Left renal cortex interstitium (tissue), 4 donors: Measurements from ENCODE around the gene CCDC39. TPM values are rescaled to one million over a fixed set of nuclear protein-coding genes. Genes with fewer than 3 reads are reported as not detected.
A peak's percentile ranks its signal among the peaks of the same experiment; 100 is the strongest.
"Not testable (repeated sequence)": the region's sequence is repeated elsewhere in the genome, so short reads cannot be mapped to it uniquely, and the experiment has no call there.

ENCODE experiments used
- DNase-seq, 4 donors: peaks; one replicate each; pipeline ENCODE4 v3.0.0-alpha.2; 2013; ENCODE audit warnings: low read depth in 4 of 4, low spot score in 2 of 4, missing footprints in 1 of 4
- polyA plus RNA-seq, 4 donors: library from polyadenylated mRNA; unstranded; fragments of 120-200 nt; gene quantifications; one replicate each; pipeline ENCODE4 v1.2.1, GENCODE V29; 2013; ENCODE audit not compliant: insufficient read length in 4 of 4

CCDC39 gene
- polyA plus RNA-seq, 4 donors = 3.4 to 9.2 (median 5.1) TPM

DNA sequence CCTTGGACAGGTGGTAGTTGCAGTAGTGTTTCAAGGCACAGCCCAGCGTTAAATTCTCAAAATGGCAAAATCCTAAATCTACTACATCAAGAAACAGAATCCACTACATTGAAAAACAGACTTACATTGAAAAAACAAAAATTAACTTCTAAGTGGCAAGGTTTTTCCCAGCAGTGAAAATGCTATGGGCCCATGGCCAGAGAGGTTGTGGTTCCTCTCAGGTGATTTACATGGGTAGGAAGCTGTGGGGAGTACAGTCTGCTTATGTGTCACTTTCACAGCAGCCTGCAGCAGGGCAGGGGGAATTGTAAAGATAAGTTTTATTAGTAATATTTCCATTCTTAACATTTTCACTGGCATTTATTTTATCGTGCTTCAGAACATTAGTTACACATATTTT is 52.4 kb downstream of the CCDC39 start:
- DNase-seq = no peak

DNA sequence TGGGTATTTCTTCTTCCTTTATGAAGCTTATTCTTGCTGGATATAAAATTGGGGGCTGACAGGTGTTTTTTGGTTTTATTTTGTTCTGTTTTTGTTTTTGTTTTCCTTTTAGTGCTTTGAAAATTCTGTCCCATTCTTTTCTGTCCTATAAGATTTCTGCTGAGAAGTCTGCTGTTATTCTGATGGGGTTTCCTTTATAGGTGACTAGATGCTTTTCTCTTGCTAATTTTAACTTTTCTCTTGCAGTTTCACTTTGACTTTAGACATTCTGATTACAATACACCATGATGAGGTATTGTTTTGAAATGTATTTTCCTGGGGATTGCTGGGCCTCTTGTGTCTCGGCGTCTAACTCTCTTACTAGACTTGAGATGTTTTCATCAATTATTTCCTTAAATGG is 54.6 kb downstream of the CCDC39 start:
- DNase-seq = no peak

DNA sequence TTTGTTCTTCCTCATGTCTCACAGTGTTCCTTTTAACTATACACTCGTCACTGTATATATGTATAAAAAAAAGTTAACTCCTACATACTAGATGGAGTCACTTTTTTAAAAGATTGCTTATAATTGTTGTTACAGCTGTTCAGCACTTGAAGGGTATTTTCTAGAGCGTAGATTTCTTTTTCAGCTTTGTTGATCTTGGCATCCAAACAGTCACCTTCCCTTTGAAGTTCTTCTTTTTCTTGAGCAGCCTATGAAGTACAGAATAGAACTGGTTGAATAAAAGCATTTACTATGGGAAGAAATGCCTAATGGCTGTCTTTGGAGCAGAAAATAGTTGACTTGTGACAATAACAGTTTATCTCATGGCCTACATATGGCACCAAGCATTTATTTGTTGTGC is 59.6 kb downstream of the CCDC39 start:
- DNase-seq = no peak

- DNase-seq = not testable (repeated sequence)
Observed at GRCh38 chr3:180618563-180618962, 60.7 kb downstream of the CCDC39 start.

GRCh38 chr3:180617049-180617448 is 62.2 kb downstream of the CCDC39 start:
- no peak for DNase-seq

DNA sequence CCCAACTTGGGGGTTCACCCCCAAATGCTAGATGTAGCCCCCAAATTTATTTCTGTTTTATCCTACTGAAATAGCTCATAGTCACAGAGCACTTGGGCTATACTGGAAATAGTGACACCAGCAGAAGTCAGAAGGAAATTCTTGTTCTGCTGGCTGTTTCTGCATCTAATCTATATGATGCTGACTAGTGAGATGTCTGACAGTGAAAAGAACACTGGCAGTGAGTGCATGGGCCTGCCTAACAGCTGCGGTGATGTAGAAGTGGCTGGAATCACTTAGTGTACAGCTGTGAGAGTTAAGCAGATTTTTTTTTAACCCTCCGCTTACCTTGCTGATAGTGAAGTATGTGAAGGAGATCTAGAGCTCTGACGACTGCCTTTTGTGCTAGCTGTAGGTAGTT is 63.3 kb downstream of the CCDC39 start:
- DNase-seq = no peak

GRCh38 chr3:180612364-180612763 is 66.9 kb downstream of the CCDC39 start:
- no peak for DNase-seq

DNA sequence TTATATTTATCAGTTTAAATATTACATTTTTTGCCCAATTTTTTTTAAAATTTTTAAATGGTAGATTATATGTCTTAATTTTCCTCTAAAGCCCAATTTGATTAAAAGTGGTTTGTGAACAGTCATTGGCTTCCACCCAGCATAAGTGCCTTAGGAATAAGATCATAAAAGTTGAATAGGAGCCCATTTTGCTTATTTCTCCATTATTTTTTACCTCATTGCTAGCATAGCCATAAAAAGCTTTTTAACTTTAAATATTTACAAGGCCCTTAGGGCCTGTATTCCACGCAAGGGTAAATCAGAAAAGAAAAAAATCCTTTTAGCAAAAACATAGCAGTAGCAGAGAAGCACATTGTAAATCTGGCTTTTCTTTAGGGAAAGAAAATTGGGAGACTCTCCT is 68.3 kb downstream of the CCDC39 start:
- no peak for DNase-seq

- peak; percentile 69 to 82 (median 76) for DNase-seq
Observed at GRCh38 chr3:180601688-180602666, 77.3 kb downstream of the CCDC39 start, which contains the start of gene TTC14. TTC14 (plus strand) TSS chr3:180602163; CDS start chr3:180602262, 99 bp downstream.

DNA sequence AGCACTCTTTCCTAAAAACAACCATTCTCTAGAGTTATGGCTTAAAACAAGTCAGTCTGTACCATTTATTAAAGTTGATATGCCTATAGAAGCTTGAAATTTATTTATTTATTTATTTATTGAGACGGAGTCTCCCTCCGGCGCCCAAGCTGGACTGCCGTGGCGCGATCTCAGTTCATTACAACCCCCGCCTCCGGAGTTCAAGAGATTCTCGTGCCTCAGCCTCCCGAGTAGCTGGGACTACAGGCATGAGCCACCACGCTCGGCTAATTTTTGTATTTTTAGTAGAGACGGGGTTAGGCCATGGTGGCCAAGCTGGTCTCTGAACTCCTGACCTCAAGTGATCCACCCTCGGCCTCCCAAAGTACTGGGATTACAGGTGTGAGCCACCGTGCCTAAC is 78.8 kb downstream of the CCDC39 start:
- DNase-seq = no peak

DNA sequence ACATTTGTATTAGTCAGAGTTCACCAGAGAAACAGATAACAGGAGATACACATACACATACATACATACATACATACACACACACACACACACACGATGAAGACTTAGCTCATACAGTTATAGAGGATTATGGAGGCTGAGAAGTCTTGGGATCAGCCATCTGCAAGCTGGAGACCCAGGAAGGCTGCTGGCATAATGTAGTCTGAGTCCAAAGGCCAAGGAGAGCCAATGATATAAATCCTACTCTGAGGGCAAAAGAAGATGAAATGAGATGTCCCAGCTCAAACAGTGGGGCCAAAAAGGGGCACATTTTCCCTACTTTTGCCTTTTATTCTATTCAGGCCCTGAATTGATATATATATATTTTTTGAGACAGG is 83.7 kb downstream of the CCDC39 start:
- no peak for DNase-seq

GRCh38 chr3:180594631-180595558 is 84.4 kb downstream of the CCDC39 start:
- DNase-seq = no peak

DNA sequence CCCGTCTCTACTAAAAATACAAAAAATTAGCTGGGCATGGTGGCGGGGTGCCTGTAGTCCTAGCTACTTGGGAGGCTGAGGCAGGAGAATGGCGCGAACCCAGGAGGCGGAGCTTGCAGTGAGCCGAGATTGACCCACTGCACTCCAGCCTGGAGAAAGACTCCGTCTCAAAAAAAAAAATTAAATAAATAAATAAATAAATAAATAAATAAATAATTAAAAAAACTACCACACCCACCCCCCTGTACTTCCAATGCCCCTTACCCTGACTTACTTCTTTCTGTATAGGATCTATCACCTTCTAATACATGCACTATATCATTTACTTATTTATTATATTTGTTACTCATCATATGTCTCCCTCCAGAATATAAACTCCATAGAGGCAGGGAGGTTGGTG is 85.7 kb downstream of the CCDC39 start:
- not testable (repeated sequence) for DNase-seq

GRCh38 chr3:180590396-180590795 is 88.9 kb downstream of the CCDC39 start:
- no peak for DNase-seq

- DNase-seq = no peak
Observed at GRCh38 chr3:180580934-180581333, 98.4 kb downstream of the CCDC39 start.

DNA sequence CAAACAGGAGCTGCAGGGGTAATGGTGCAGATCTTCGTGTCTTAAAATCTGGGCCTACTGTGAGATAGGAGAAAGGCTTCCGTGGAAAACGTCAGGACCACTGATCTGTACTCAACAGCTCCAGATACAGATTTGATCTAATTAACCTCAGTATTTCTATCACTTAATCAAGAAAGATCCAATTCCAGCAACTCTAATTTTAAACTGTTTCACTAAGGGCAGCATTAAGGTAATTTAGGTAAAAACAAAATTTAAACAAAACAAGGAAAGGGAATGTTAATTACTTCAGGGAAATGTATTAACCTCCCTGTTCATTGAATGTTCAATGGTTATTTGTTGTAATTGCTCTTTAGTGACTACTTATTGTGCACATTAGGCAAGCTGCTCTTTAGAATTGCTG is 103.7 kb downstream of the CCDC39 start:
- DNase-seq = no peak

DNA sequence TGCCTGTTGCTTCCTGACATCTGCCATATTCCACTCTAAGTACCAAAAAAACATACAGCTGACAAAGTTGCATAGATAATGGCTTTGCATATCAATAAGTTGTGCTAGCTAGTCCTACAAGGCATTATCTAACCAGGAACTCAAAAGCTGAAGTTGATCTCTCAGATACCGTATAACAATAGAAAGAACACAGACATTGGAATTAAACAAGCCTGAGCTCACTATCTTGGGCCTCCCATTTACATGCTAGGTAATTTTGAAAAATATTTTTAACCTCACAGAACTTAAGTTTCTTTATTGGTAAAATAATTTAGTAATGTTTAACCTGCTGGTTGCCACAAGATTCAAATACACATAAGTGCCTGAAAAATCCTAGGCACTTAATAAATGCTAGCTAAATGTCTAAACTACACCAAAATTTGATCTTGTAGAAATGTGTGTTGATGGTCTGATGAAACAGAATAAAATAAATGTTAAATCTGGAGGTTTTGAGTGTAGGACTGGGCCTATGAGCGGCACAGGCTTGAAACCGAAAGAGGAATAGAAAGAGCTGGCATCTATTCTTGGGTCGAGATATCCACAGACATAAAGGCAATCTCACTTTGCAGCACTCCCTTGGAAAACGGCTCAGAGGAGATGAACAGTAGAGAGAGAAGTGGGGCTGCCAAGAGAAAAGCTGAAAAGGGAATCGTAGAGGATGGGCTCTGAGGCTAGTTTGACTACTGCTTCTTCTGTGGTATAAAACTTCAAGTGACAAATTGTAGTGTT is 107.3 kb downstream of the CCDC39 start:
- no peak for DNase-seq

DNA sequence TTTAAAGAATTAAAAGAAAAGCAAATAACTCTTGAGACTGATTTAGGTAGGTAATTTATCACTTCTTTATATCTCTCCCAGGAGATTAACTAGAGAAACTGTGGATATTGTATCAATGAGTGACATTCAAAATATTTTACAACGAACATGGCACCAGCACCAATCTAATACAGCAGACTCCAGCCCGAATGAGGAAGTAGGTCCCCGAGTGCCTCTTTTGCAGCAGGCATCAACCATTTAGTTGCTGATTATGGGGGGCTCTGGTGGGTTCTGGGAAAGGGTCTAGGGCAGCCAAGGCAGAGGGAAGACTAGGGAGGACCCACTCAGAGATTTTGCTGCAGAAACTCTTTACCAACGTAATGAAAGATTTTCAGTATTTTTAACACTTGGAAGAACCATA is 109.1 kb downstream of the CCDC39 start:
- DNase-seq = no peak

DNA sequence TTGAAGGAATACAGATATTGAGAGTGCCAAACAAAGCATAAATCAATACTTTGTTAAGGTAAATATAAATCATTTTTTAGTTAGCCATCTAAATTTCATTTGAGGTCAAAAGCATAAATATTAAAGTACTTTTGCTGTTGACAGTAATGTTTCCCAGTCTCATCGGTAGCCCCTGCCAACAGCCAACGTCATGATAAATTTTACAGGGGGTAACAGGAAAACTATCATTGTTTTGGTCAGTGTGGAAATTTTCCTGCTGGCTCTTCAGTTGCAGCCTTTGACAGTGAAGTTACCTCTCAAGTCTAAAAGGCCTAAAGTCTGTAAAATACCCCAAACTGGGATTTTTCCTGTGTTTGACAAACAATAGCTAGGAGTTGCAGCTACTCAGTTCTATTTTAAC is 114.6 kb downstream of the CCDC39 start:
- no peak for DNase-seq
